ENCODE data around the gene KCNQ1.

- no peak for TF ChIP-seq CTCF (IDR thresholded peaks at IDR 0.05)
- no peak for TF ChIP-seq POLR2A (IDR thresholded peaks at IDR 0.05)
Measured at GRCh38 chr11:2449548-2450320, 4.9 kb downstream of the KCNQ1 start.

All from body of pancreas (tissue), 4 donors.